ENCODE results near the gene SERTAD3.
A peak's percentile ranks its signal among the peaks of the same experiment; 100 is the strongest.

SERTAD3 gene

DNA sequence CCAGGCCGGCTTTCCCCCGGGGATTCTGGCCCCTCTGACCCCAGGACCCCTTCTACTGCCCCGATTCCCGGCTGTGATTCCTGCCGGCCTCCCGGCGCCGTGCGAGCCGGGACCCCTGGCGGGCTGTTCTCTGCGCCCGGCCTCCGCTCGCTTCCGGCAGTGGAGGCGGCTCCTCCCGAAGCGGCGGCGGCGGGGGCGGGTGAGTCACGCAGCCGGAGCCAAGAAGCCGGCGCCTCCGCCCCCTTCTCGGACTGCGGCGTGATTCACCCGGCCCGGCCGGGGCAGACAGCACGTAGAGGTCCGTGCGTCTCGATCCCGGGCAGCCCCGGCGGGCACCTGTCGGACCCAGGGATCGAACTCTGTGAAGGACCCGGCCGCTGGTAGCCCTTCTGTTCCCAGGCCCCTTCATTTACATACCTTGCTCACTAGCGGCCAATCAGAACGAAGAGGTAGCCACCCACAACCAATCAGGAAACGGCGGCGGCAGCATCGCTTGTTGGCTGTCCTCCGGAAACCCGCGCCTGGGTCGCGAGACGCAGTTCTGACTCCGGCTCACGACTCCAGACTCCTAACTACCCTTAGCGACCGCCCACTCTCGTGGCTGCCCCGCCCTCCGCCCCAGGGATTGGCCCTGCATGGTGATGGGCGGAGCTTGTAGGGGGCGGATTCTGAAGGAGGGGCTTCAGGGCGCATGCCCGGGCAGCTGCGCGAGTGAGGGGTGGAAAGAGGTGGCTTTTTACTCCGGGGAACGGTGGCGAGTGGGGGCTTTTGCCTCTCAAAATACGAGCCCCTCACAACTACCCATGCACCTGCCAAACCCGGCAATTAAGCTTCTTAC, 18.5 kb downstream of the SERTAD3 start, which contains the start of gene SERTAD1:
Gene SERTAD1 (minus strand): TSS at position 543 of the 838 bp plus-strand sequence. CDS start 2,446 bp downstream, outside the sequence.
- H3K9me3 Mint-ChIP-seq, result no peaks in the 10 kb centered on the region
- DNase-seq (ENCODE audit: low spot score in 2 of 2) (peak; percentile 99 to 100), ATAC-seq (ENCODE audit: low read depth) (peak; percentile 88)
- peaks cover 11% of the 10 kb centered on the region for H3K4me1 Mint-ChIP-seq
- peak within 1 kb of the TSS; percentile 86 for H3K4me3 Mint-ChIP-seq
- H3K27ac Mint-ChIP-seq, result peak within 1 kb of the TSS; percentile 86
- H3K27me3 Mint-ChIP-seq, result no peaks in the 10 kb centered on the region
- H3K36me3 Mint-ChIP-seq, result no peaks in the 10 kb centered on the region

DNA sequence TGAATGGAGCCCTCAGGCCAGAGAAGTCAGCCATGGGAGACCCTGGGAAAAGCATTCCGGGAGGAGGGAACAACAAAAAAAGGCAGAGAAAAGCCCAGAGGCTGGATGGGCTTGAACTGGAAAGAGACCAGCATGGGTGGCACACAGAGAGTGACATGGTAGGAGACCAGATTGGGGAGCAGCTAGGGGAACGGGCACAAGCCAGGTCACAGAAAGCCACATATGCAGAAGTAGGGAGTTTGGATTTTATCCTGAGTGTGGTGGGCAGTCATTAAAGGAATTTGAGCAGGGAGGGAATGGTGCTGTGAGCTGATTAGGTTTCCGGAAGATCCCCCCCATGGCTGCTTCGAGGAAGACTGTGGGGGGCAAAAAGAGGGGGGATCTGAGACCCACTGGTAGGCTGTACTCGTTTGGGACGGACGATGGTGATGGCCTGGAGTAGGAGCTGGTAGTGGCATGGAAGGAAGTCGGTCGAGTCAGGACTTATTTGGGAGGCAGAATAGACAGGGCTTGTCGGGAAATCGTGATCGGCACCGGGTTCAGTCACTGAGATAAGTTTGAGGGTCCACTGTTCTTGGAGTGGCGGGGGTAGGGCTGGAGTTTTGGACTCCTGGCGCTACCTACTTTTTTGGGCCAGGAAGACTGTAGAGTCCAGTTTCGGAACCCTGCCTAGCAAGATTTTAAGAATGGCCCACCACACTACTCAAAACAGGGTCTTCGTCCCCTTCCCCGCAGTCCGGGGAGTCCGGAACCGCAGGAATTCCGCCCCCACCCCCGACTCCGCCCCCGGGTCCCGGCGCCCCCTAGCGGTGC, 19.3 kb downstream of the SERTAD3 start:
- no peak for ATAC-seq (ENCODE audit: low read depth)
- Mint-ChIP-seq H3K36me3 (no peaks in the 10 kb centered on the region), H3K4me1 (peaks cover 11% of the 10 kb centered on the region), H3K27me3 (no peaks in the 10 kb centered on the region), H3K27ac (peak overlapping the region; percentile 86), H3K4me3 (peak overlapping the region; percentile 86), H3K9me3 (no peaks in the 10 kb centered on the region)
- no peak for DNase-seq (ENCODE audit: low spot score in 2 of 2)

DNA sequence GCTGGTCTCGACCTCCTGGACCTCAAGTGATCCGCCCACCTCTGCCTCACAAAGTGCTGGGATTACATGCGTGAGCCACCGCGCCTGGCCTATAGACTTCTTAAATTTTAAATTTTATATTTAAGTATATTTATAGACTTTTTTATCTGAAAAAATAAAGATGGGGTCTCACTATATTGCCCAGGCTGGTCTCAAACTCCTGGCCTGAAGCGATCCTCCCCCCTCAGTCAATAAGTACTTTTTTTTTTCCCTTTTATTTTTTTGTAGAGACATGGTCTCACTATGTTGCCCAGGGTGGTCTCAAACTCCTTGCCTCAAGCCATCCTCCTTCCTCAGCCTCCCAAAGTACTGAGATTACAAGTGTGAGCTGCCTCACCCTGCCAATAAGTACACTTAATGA, 20.2 kb downstream of the SERTAD3 start:
- no peaks in the 10 kb centered on the region for H3K9me3 Mint-ChIP-seq
- peaks cover 16% of the 10 kb centered on the region for H3K4me1 Mint-ChIP-seq
- no peak for ATAC-seq (ENCODE audit: low read depth)
- no peaks in the 10 kb centered on the region for H3K27me3 Mint-ChIP-seq
- no peak for DNase-seq (ENCODE audit: low spot score in 2 of 2)
- peak overlapping the region; percentile 86 for H3K27ac Mint-ChIP-seq
- no peak overlapping the region for H3K4me3 Mint-ChIP-seq
- H3K36me3 Mint-ChIP-seq, result no peaks in the 10 kb centered on the region

DNA sequence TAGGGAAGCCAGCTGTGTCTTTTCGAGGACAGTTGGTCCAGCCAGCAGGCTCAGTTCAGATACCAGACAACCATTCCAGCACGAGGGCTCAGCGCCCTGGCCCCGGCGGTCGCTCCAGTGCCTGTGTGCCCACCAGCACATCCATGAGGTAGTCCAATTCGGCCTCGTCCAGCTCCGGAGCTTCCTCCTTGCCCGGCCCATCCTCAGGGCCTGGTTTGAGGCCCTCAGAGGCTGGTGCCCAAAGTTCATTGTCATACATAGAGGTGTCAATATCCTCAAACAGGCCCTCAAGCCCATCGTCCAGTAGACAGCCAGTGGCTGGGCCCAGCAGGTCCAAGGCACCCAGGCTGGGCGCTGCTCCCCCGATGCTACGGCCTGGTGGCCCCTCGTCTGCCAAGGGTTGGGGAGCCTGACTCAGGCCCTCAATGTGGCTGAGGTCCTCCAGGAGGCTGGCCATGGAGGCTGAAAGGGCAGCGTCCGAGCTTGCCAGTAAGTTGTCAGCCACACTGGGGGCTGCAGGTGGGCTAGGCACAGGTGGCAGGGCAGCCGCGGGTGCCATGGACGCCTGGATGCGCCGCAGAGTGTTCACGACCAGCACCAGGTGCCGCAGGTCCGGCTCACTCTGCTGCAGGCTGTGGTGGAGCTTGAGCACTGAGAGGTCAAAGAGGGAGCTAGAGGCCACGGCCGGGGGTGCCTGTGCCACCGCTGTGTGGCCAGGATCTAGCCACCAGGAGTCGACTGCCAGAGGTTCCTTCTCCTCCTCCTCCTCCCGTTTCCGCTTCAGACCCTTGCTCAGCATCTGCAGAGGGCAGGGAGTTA, 21.2 kb downstream of the SERTAD3 start:
- Mint-ChIP-seq H3K4me1 (peaks cover 21% of the 10 kb centered on the region), H3K27me3 (no peaks in the 10 kb centered on the region), H3K36me3 (no peaks in the 10 kb centered on the region), H3K27ac (no peak overlapping the region), H3K9me3 (no peaks in the 10 kb centered on the region), H3K4me3 (no peak overlapping the region)
- DNase-seq (ENCODE audit: low spot score in 2 of 2), result no peak
- no peak for ATAC-seq (ENCODE audit: low read depth)

DNA sequence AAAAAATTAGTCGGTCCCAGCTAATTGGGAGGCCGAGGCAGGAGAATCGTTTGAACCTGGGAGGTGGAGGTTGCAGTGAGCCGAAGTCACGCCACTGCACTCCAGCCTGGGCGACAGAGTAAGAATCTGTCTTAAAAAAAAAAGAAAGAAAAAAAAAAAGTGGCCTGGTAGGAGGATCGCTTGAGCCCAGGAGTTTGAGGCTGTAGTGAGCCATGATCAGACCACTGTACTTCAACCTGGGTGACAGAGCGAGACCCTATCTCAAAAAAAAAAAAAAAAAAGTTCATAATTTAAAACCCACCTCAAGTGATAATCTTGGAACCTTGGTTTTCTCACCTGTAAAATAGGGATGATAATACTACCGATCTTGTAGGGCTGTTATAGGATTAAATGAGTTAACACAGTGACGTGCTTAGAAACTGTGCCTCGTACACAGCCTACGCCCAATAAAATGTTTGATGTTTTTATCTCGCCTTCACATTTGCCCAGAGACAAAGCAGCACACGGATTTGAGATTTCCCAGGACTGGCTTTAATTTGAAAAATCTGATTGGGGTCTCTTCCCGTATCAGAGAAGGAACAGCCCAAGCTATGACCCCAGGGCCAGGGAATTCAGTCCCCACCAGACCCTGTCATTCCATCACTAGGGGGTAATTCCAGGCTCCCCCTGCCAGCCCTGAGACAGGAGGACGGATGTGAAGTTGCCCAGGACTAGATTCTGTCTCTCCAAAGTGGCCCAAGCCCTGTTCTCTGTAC, 22.0 kb downstream of the SERTAD3 start:
- H3K4me1 Mint-ChIP-seq, result peaks cover 27% of the 10 kb centered on the region
- H3K27me3 Mint-ChIP-seq, result no peaks in the 10 kb centered on the region
- H3K9me3 Mint-ChIP-seq, result no peaks in the 10 kb centered on the region
- no peak overlapping the region for H3K4me3 Mint-ChIP-seq
- H3K36me3 Mint-ChIP-seq, result no peaks in the 10 kb centered on the region
- ATAC-seq (ENCODE audit: low read depth), result no peak
- DNase-seq (ENCODE audit: low spot score in 2 of 2), result no peak
- peak overlapping the region; percentile 78 for H3K27ac Mint-ChIP-seq

DNA sequence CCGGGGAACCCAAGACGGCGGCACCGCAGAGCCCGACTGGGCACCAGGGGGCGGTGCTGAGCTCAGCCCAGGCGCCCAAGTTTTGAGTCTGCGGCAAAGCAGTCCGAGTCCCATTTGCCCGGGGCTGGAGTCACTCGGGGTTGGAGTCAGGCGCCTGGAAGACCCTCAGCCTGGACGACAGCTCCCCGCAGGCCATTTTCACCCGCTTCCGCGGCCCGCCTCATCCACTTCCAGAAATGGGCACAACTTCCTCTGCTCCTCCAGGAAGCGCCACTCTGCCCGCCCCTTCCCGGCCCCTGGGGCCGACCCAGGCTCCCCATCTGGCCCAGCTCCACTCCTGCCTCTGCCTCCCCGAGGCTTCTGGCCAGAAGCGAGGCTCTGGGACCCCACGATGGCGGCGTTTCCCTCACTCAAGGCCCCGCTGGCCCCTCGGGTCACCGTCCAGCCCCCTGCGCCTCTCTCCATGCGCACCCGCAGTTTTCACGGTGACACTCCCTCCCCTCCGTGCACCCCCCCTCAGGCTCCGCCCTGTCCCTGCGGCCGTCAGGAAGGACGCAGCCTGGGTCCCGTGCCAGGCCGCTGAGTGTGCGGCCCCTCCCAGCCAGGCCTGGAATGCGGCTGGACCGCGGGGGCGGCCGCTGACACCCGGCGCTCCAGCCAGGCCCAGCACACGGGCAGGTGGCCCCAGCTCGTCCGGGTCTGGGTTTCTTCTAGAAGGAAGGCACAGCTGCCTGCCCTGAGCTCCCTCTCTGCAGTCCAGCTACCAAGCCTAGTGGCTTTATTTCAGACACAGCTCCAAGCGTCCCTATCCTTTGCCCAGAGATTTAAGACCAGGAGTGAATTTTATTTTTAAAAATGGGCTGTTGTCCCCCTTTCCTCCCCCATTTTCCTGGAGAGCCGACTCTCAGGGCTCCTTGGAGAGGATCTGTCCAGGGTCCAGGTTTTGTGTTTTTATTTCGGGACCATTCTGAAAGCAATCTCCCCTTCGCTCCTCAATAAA, 23.1 kb downstream of the SERTAD3 start:
- Mint-ChIP-seq H3K36me3 (no peaks in the 10 kb centered on the region), H3K4me3 (peak overlapping the region; percentile 85), H3K9me3 (no peaks in the 10 kb centered on the region), H3K27me3 (no peaks in the 10 kb centered on the region), H3K27ac (peak overlapping the region; percentile 78), H3K4me1 (peaks cover 32% of the 10 kb centered on the region)
- DNase-seq (ENCODE audit: low spot score in 2 of 2), result peak; percentile 81 to 88
- ATAC-seq (ENCODE audit: low read depth), result peak; percentile 62

- no peaks in the 10 kb centered on the region for H3K36me3 Mint-ChIP-seq
- no peak for DNase-seq (ENCODE audit: low spot score in 2 of 2)
- no peaks in the 10 kb centered on the region for H3K27me3 Mint-ChIP-seq
- no peak for ATAC-seq (ENCODE audit: low read depth)
- H3K9me3 Mint-ChIP-seq, result no peaks in the 10 kb centered on the region
- peaks cover 29% of the 10 kb centered on the region for H3K4me1 Mint-ChIP-seq
- peak overlapping the region; percentile 78 for H3K27ac Mint-ChIP-seq
- H3K4me3 Mint-ChIP-seq, result peak overlapping the region; percentile 85
Observed at GRCh38 chr19:40420451-40420765, 23.7 kb downstream of the SERTAD3 start.

DNA sequence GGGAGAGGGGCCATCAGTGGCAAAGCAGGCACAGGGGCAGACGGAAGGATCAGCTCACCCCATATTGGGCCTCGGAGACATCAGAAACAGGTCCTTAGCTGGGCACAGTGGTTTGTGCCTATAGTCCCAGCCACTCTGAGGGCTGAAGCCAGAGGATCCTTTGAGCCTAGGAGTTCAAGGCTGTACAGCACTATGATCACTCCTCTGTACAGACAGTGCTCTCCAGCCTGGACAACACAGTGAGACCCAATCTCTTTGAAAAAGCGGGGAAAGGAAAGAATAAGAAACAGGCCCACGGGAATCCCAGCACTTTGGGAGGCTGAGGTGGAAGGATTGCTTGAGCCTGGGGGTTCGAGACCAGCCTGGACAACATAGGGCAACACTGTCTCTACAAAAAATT, 24.4 kb downstream of the SERTAD3 start:
- no peak overlapping the region for H3K27ac Mint-ChIP-seq
- DNase-seq (ENCODE audit: low spot score in 2 of 2) (no peak), ATAC-seq (ENCODE audit: low read depth) (no peak)
- peak overlapping the region; percentile 71 for H3K4me3 Mint-ChIP-seq
- H3K9me3 Mint-ChIP-seq, result no peaks in the 10 kb centered on the region
- no peaks in the 10 kb centered on the region for H3K36me3 Mint-ChIP-seq
- H3K27me3 Mint-ChIP-seq, result no peaks in the 10 kb centered on the region
- H3K4me1 Mint-ChIP-seq, result peaks cover 27% of the 10 kb centered on the region

DNA sequence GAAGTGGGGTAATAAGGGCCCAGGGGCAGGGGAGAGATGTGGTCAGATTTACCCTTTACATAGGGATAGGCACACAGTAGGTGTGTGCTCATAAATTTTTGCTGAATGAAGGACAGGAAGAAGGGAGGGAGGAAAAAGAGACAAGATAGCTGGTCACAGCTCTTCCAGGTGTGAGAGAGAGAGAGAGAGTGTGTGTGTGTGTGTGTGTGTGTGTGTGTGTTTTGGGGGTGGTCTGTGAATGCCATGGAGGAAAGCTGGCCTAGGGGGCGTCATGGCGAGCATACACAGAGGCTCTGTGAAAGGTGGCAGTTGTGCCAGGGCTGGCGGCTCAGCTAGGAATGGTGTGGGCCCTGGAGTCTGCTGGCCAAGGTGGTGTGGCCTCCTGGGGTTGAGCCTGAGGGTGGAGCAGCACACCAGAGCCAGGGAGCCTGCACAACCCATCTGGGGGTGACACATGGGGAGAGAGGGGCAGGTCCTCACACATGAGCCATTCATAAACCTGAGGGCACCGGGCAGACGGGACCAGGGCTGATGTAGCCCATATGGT, 25.0 kb downstream of the SERTAD3 start:
- Mint-ChIP-seq H3K9me3 (no peaks in the 10 kb centered on the region), H3K36me3 (no peaks in the 10 kb centered on the region), H3K4me3 (peak overlapping the region; percentile 41), H3K4me1 (peaks cover 22% of the 10 kb centered on the region), H3K27me3 (no peaks in the 10 kb centered on the region), H3K27ac (no peak overlapping the region)
- no peak for ATAC-seq (ENCODE audit: low read depth)
- no peak for DNase-seq (ENCODE audit: low spot score in 2 of 2)

- H3K9me3 Mint-ChIP-seq, result no peaks in the 10 kb centered on the region
- H3K36me3 Mint-ChIP-seq, result no peaks in the 10 kb centered on the region
- no peak overlapping the region for H3K27ac Mint-ChIP-seq
- no peak for DNase-seq (ENCODE audit: low spot score in 2 of 2)
- no peak overlapping the region for H3K4me3 Mint-ChIP-seq
- ATAC-seq (ENCODE audit: low read depth), result no peak
- no peaks in the 10 kb centered on the region for H3K27me3 Mint-ChIP-seq
- H3K4me1 Mint-ChIP-seq, result peaks cover 23% of the 10 kb centered on the region
Observed at GRCh38 chr19:40418040-40418439, 26.1 kb downstream of the SERTAD3 start.

- Mint-ChIP-seq H3K27me3 (no peaks in the 10 kb centered on the region), H3K4me3 (no peak overlapping the region), H3K9me3 (no peaks in the 10 kb centered on the region), H3K27ac (no peak overlapping the region), H3K4me1 (peaks cover 23% of the 10 kb centered on the region), H3K36me3 (no peaks in the 10 kb centered on the region)
- no peak for ATAC-seq (ENCODE audit: low read depth)
- no peak for DNase-seq (ENCODE audit: low spot score in 2 of 2)
Observed at GRCh38 chr19:40417643-40417981, 26.5 kb downstream of the SERTAD3 start.

GRCh38 chr19:40416918-40417642, 27.1 kb downstream of the SERTAD3 start:
- ATAC-seq (ENCODE audit: low read depth), result no peak
- no peaks in the 10 kb centered on the region for H3K9me3 Mint-ChIP-seq
- no peaks in the 10 kb centered on the region for H3K36me3 Mint-ChIP-seq
- no peak for DNase-seq (ENCODE audit: low spot score in 2 of 2)
- peak overlapping the region; percentile 29 for H3K27ac Mint-ChIP-seq
- H3K4me3 Mint-ChIP-seq, result no peak overlapping the region
- H3K4me1 Mint-ChIP-seq, result peaks cover 23% of the 10 kb centered on the region
- no peaks in the 10 kb centered on the region for H3K27me3 Mint-ChIP-seq
